HCEC 1CT (cell line): ENCODE measurements around the gene ACOT7.

ENCODE experiments used
- DNase-seq: peaks from one replicate; pipeline ENCODE4 v3.0.0-alpha.2; 2017

The ACOT7 gene

GRCh38 chr1:6245869-6246496, 147.6 kb downstream of the ACOT7 start:
- no peak for DNase-seq

DNA sequence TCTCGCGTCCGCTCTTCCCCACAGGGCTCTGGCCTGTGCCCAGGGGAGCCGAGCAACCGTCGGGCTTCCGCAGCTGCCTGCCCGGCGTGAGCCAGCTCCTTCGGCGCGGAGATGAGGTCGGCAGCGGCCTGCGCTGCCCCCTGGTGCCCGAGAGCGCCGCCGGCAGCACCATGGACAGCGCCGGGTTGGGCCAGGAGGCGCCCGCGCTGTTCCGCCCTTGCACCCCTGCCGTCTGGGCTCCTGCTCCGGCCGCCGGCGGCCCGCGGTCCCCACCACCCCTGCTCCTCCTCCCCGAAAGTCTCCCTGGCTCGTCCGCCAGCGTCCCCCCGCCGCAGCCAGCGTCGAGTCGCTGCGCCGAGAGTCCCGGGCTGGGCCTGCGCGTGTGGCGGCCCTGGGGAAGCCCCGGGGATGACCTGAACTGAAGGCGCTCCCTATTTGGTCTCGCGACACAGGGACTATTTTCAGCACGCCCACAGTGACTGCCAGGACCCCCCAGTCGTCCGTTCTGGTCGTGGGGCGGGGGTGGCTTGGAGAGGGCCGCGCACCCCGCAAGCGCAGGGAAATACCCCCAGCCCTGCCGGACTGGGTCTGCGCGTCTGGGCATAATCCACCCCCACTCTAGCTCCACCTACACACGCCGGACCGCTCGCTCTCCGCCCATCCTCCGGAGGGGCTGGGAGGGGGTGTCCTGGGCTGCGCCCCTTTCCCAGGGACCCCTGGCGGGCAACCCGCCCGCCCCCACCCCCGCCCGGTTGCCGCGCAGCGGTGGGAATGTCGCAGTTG, 148.3 kb downstream of the ACOT7 start:
- DNase-seq = peak; percentile 78

- no peak for DNase-seq
These were observed 149.0 kb downstream of the ACOT7 start for GRCh38 chr1:6244401-6245049.

DNA sequence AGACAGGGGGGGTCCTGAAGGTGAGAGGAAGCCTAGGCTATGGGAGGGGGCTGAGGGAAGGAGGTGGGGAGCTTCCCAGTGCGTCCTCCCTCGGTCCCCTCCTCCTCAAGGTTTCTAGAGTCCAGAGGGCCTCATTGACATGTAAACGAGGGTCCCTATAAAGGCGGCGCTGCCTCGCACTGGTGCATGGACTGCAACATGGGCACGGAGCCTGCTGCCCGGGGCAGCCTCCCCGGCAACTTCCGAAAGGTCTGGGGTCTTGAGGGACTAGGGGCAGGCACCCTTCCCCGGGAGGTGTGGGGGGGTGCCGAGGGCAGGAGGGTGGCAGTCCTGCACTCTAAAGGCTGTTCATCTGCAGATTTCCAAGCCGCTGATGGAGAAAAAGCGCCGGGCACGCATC, 149.6 kb downstream of the ACOT7 start, which contains the start of gene HES3:
TSS of gene HES3 (plus strand) at position 187 of the 400 bp plus-strand sequence. CDS start at position 374, 187 bp downstream.
- no peak for DNase-seq

DNA sequence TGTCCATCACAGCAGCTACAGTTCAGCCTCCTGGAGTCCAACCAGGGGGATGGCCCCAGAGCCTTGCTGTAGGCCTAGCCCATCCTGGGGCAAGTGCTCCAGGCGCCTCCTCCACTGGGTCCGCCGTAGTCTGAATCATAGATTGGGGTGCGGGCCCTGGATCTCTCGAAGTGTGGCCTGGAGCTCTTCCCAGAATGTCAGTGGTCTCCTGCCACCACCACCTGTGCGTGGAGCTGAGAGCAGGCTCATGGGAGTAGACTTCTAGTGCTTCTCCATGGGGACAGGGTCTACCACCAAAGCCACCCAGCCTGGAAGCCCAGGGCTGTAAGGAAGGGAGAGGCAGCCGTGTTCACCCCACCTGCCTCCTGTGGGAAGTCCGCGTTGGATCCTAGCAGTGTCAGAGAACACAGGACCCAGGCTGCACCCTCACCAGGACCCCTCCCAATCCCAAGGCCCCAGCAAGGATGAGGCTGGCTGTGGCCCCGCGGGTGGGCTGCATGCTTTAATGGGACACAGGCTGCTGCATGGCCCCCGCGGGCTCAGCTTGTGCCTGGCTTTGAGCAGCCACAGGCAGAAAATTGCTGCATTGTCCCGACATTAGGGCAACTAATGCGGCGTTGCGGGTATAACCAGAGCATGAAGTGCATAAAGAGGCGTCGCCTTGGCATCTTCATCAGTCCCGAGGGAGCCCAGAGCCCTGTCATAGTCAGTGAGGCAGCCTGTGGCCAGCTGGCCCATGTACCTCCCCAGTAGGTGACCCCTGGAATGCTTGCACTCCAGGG, 150.3 kb downstream of the ACOT7 start:
- no peak for DNase-seq

GRCh38 chr1:6241887-6242740, 151.5 kb downstream of the ACOT7 start:
- DNase-seq = no peak

DNA sequence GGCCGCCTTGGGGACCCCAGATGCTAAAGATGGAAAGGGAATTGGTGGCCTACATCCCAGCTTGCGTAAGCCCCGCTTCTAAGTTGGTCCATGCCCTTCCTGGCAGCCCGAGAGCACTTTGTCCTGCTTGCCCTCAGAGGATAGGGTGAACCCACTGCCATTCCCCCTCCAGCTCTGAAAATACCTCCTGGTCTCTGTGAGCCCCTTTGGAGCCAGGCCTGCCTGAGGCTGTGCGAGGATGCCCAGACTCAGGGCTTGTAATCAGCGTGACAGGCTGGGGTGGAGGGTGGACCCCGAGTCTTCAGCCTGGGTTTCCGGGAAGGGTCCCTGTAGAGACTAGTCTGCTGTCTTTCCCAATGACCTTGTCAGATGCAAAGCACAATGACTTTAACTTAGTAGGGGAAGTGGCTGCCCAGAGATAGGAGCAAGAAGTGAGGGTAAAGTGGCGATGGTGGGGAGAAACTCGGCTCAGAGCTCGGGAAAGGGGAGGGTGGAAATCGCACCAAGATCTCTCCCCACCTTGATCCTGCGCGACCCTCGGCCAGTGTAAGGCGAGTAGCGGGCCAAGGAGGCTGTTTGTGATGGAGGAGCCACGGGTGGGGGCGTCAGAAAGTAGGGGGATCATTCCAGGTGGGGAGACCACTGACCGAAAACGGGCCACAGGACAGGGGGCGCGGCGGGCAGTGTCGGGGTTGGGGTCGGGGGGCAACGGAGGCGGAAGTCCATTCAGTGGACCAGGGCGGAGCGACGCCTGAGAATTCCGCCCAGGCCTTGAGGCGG, 152.3 kb downstream of the ACOT7 start:
- no peak for DNase-seq

DNA sequence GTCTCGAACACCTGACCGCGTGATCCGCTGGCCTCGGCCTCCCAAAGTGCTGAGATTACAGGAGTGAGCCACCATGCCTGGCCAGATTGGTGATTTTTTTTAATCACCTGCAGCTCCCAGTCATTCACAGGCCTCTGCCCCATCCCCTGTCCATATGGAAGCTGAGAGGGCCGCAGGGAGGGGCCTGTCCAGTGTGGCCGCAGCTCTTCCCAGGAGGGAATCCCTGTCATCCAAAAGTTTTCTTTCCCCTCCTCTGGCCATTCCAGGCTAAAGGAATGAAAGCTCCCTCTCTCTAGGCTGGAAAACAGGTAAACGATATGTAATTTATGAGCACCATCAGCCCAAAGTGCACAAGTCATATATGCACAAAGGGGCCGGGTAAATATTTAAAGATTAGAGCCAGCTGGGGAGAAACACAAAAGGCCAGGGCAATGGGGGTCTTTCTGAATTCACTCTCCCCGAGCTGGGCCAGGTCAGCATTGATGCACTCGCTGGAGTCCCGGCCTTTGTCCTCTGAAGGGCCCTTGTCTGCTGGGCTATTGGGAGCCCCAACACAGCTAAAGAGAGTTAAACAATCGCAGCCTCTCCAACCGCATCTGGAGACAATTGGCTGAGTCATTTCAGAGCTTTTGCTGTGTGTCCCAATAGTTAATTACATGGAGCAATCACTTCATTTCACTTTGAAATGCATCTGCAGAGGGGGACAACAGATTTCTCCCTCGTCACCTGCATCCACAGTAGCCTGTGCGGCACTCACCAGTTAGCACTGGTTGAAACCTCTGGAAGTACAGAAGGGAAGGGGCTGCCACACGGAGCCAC, 153.4 kb downstream of the ACOT7 start:
- peak; percentile 31 for DNase-seq

- no peak for DNase-seq
These were observed 154.3 kb downstream of the ACOT7 start for GRCh38 chr1:6239213-6239752.

DNA sequence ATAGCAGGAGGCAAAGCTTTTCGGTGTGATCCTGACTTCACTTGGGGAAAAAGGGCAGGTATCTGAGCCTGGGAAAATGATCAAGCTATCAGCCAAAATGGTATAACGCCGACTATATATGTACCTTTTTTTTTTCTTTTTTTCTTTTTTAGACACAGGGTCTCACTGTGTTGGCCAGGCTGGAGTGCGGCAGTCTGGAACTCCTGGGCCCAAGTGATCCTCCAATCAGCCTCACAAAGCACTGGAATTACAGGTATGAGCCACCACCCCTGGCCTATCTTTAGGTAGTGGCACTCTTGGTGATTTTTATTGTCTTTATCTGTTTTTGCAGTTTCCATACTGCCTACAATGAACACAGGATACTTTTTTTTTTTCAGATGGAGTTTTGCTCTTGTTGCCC, 156.5 kb downstream of the ACOT7 start:
- no peak for DNase-seq

DNA sequence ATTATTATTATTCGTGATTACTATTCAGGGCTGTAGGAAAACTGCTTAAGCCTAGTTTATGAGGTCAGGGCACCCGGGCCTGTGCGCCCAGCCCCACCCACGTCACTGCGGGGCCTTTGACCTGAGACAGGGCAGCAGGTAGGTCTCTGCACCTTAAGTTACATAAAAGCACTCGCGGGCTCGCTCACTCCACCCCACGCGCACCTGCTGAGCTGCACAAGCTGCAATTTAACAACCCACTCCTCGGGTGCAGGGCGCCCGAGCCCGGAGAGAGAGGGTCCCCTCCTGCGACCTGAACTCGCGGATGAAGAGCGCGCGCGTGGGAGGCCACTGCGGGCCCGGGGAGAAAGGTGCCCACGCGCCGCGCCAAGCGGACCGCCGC, 158.3 kb downstream of the ACOT7 start:
- no peak for DNase-seq

DNA sequence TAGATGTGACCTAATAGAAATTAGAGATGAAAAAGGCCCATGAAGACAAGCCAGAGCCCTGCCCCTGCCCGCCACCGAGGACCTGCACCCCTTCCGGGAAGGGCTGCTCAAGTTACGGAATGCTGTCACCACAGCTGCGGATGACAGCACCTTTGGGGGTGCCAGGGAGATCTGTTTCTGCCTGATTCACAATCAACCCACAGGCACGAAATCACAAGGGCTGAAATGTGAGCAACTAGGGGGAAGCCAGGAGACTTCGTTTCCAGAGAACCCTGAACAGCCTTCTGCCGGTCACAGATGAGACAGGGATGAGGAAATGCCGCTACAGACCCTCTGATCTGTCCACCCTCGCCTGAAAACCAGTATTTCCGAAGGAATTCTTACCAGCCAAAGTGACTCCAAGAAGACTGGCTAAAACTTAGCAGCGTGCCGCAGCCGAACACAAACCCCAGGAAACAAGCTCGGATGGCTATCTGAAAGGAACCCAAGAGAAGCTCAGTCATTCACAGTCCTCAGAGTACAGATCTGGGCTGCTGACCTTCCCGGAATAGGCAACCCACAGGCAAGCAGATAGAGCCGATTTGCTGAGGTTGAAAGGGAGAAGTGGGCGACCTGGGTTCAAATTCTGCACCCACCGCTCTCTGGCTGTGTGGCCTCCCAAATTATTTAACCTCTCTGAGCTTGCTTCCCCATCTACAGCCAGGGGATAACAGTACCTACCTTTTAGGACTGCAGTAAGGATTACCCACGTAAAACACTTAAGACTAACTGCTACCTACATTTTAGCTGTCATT, 158.9 kb downstream of the ACOT7 start:
- DNase-seq = no peak

GRCh38 chr1:6233376-6233775, 160.2 kb downstream of the ACOT7 start:
- no peak for DNase-seq

- no peak for DNase-seq
These were observed 167.9 kb downstream of the ACOT7 start for GRCh38 chr1:6225651-6226050.

- DNase-seq = no peak
These were observed 168.8 kb downstream of the ACOT7 start for GRCh38 chr1:6224718-6225117.

DNA sequence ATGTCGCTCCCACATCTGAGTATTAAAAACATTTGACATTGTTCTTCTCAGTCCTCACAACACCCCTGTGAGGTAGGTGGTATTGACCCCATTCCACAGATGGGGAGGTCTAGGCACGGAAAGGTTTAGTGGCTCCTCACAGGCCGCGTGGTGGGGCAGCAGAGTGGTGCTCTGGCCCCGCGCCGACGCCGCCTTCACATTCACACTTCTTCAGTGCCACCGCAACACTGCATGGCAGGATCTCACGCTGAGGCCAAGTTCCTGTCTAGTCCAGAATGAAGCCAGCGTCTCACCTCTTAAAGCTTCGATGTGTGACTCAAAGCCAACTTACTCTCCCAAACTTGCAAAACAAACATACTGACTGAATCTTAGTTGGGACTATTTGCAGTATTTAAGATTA, 169.9 kb downstream of the ACOT7 start:
- no peak for DNase-seq

DNA sequence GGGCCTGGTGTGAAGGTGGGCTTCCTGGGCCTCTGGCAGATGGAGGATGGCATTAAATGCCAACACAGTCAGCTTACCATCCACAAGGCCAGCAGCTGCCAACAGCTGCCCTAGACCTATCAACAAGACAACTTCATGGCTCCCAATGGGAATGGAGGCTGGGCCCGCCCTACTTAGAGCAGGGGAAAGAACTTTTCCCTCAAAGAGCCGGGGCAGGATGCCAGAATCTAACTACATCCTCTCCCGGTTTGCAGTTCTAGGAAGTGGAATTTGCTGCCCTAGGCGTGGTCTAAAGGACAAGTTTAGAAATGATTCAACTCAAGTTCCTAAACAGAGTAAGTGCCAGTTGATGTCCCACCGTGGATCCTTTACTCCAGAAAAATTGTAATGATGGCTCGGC, 170.9 kb downstream of the ACOT7 start:
- no peak for DNase-seq

GRCh38 chr1:6221210-6221784, 172.3 kb downstream of the ACOT7 start:
- no peak for DNase-seq

DNA sequence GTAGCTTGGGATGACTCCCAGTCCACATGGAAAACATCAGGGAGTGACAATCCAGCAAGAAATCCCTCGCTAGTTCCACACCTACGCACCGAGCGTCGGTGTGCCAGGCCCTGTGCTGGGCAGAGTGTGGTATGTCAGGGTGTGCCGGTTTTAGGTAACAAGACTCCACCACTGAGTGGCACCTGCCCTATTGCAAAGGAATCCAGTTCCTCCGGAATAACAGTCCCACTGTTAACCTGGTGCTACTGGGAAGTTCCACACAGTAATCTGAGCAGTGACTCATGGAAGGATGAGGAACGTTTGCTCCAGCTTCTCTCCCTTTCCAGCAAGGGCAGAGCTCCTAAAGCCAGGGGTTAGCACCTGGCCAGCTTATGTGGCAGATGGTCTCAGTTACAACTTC, 173.3 kb downstream of the ACOT7 start:
- DNase-seq = no peak
